ENCODE measurements around the gene TRABD2B.

TRABD2B gene

GRCh38 chr1:47997289-47998200 lies at the start of gene TRABD2B:
Gene TRABD2B (minus strand): TSS chr1:47997385.
- DNase-seq: peak in 55 of 58 donors; percentile 14 to 83 (median 53)

- DNase-seq: no peak
Measured at GRCh38 chr1:48044311-48044710, 47.1 kb upstream of the TRABD2B start.

- DNase-seq: no peak
Measured at GRCh38 chr1:48043622-48044021, 46.4 kb upstream of the TRABD2B start.

- no peak for DNase-seq
Measured at GRCh38 chr1:48040154-48040553, 43.0 kb upstream of the TRABD2B start.

- no peak for DNase-seq
Measured at GRCh38 chr1:48039088-48040054, 42.2 kb upstream of the TRABD2B start.

DNA sequence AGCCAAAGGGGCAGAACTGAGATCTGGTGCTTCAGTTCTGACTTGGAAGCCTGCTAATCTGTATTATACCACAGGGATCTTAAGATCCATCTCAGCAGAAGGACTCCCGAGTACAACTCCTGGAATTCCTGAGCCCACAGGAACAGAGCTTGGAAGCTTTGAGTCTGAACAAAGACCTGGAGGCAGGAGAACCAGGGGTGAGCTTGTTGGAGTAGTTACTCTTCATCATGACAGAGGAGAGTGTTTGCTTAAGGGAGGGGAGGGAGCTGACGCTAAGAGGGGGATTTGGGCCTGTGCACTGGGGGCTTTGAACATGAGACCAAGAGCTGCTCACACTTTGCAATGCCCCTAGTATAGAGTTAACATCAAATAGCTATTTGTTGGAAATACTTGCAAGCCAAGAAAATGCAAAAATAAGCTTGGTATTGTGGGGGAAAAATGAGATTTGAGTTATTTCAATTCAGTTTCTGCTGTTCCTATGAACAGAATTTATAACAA lies 41.1 kb upstream of the TRABD2B start:
- no peak for DNase-seq

DNA sequence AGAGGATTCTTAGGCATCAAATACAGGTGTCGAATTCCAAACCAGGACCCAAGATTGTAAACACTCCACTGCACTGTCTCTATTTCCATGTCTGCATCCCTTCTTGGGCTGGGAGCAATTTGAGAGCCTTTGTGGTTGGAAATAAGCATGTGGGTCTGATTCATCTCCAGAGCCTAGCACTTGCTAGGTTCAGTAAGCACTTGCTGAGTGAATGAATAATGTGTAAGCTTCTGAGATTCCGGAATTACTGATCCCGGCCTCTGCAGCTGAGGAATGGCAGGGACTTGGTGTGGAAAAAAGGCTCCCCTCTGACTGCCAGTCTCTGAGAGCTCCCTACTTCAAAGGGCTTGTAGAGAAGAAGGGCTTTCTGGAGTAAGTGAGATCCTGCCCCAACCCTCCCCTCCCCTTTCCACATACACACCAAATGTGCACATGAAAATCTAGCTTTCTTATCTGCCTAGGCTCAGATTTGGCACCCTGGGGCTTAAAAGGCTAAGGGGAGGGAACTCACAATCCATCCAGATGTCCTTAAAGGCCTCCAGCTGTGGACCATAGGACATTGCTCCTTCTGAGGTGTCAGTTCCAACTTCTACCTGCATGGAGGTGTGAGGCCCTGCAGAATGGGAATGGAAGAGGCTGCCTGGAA lies 39.6 kb upstream of the TRABD2B start:
- DNase-seq: no peak

GRCh38 chr1:48035371-48036141 lies 38.4 kb upstream of the TRABD2B start:
- peak in 6 of 58 donors; percentile 5 to 51 (median 20) for DNase-seq

DNA sequence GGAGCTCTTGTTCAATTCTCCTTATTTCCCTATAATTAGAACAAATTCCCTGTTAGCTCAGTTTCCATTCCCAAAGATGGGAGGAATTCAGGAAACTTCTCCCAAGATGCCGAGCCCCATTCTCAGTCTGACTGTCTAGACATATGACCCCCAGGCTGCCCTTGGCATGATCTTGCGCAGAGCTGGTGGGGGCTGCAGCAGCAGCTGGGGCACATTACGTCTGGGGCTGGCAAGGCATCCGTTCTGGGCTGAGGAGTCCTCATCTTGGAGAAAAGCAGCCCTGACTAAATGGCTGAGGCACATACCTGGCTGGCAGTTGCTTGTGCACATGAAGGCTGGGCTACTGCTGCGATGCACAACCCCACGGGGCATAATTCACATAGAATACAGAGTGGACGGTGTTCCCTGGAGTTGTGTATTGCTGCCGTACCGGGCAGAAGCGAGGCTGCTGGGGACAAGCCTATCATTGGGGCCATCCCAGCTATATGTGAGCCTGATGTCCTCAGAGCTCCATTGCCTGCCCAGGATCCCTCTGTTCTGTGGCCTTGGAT lies 36.4 kb upstream of the TRABD2B start:
- DNase-seq: no peak

DNA sequence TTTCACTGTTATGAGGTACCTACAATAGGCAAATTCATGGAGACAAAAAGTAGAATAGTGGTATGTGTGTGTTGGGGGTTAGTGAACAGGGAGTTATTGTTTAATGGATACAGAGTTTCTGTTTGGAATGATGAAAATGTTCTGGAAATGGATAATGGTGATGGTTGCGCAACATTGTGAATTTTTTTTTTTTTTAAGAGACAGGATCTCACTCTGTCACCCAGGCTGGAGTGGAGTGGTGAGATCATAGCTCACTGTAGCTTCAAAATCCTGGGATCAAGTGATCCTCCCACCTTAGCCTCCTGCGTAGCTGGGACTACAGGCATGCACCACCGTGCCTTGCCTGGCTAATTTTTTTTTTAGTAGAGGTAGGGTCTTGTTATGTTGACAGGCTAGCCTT lies 34.5 kb upstream of the TRABD2B start:
- no peak for DNase-seq

DNA sequence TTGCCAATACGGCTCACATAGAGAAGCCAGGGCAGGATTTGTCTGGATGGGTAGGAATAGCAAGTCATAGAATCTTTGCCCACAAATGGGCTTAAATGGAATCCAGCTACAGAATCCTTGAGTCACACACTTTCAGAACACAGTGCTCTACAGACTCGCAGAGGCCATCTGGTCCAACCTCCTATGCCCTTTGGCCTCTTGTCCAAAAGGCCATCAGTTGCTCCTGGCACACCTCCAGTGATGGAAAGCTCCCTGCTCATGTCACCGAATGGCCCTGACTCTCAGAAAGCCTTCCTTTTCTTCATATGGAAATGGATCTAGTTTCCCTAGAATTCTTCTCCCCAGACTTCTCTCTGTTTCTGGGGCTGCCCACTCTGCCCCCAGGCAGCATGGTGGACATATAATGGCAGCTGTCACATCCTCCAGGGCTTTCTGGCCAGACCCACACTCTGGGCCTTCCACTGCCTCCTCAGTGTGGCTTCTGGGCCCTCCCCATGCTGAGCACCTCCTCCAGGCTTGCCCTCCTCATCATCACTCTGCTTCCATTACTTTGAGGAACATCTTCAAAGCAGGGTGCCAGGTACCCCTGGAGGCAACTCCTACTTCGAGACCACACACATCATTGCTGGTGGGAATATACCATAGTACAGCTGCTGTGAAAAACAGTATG lies 33.6 kb upstream of the TRABD2B start:
- peak in 1 of 58 donors; percentile 14 for DNase-seq

- no peak for DNase-seq
Measured at GRCh38 chr1:48030211-48030610, 33.0 kb upstream of the TRABD2B start.

DNA sequence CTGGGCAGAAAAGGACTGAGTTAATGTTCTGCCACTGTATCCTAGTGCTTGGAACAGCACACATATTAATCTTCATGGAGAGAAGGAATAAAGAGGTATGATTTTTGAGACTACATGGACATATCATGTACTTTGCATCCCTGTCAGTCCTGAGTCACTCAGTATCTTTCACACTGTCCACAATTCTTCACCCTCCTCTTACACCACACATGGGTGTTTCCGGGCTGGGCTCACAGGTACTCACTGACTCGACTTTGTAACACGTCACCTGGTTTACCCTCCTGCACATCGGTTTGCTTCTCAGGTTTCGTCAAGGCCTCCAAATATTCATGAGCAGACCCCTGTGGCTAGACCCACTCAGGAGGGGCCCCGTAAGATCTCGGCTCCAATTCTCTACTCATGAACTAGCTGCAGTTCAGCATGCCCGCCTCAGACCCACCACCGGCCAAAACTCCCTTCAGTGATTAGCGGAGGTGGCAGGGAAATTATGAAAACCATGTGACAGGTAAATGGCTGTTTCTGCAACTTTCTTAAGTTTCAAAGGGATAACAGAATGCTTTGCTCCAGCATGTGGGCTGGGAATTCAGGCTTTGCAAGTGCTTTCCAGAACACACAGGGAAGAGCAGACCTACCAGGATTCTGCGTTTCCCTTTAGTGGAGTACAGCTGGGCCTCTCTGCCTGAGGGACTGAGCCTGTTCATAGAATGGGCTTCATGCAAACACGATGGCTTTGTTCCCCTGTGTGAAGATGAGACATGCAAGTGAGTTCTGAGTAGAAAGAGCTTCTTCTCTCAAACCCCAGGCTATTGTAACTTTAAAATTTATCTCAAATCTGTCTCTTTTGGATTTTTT lies 31.3 kb upstream of the TRABD2B start:
- DNase-seq: no peak

- no peak for DNase-seq
Measured at GRCh38 chr1:48027533-48027835, 30.3 kb upstream of the TRABD2B start.

DNA sequence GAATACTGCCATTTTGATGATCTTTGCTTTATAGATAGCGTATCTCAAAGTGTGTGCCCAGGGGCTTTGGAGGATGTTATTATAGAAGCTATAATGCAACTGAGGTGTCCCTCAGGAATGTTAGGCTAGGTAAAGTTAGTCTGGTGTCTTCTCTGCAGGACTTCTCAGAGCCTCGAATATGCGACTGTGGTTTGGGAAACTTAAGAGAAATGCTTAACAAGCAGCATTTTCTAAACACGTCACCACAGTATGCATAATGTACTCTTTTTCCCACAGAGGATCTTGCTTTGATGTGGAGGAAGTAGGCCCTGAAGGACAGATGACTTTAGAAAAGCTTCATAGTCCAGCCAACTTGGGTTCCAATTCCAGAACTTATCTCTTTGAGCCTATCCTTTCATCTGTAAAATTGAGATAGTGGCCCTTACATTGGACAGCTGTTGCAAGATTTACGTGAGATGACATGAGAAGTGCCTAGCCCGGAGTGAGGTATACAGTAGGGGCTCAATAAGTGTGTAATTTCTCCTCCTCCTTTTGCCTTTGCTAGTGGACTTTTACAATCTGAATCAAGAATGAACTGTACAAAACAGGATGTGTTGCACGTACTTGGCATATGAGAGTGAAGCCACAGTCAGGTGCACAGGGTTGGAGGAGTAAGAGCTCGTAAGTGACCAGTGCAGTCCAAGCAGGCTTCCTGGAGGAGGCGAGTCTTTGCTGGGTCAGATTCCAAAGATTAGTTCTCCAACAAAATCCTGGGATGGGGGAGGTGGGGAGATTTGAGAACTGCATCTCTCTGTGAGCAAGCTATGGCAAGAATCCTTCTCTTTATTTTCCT lies 29.7 kb upstream of the TRABD2B start:
- no peak for DNase-seq

GRCh38 chr1:48026275-48026674 lies 29.1 kb upstream of the TRABD2B start:
- no peak for DNase-seq

DNA sequence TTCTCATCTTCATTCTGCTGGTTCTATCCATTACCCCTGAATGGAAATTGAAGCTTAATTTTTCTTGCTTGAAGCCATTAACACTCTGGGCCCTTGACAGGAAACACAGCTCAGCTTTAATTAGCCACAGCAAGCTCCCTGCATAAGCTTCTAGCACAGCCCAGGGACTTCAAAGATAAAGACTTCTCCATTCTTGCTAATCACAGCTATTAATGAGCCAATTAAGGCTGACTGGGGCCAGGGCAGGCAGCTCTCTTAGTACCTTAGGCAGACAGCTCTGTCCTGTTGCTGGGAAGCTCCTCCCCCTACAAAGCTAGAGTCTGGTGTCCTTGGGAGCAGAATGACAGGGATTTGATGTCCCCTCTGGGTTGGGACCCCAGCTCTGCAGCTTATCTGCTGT lies 27.9 kb upstream of the TRABD2B start:
- DNase-seq: no peak

- DNase-seq: no peak
Measured at GRCh38 chr1:48023488-48023887, 26.3 kb upstream of the TRABD2B start.

Data from anterior cingulate cortex (tissue), 58 donors.